ENCODE results near the gene OR5AL1.

DNA sequence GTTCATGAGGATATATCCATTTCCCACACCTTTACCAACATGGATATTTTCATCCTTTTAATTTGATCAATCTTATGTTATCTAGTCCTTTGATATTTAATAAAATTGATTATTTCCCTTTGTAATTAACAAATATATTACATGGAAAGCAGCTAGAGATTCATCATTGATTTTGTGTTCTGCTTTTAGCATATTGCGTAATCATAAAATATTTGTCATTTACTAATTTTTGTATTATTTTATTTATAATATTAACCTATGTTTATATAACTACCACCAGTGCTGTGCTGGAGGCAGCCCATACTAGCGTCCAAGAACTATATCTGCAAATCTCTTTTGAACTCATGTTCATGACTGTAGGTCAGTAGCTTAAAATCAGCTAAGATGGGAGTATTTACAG, 32.4 kb upstream of the OR5AL1 start:
- TF ChIP-seq EP300 (IDR thresholded peaks at IDR 0.05; ENCODE audit: borderline replicate concordance in 1 of 2, control insufficient read depth in 1 of 2, low read depth in 2 of 2, low read length in 2 of 2) (no peak), POLR2AphosphoS5 (IDR thresholded peaks at IDR 0.05; ENCODE audit: low read length) (no peak), KDM1A (IDR thresholded peaks at IDR 0.05; ENCODE audit: borderline replicate concordance) (no peak), POLR2A (IDR thresholded peaks at IDR 0.05; ENCODE audit: low read depth, low read length) (no peak)
- TF ChIP-seq, protein P1, sequence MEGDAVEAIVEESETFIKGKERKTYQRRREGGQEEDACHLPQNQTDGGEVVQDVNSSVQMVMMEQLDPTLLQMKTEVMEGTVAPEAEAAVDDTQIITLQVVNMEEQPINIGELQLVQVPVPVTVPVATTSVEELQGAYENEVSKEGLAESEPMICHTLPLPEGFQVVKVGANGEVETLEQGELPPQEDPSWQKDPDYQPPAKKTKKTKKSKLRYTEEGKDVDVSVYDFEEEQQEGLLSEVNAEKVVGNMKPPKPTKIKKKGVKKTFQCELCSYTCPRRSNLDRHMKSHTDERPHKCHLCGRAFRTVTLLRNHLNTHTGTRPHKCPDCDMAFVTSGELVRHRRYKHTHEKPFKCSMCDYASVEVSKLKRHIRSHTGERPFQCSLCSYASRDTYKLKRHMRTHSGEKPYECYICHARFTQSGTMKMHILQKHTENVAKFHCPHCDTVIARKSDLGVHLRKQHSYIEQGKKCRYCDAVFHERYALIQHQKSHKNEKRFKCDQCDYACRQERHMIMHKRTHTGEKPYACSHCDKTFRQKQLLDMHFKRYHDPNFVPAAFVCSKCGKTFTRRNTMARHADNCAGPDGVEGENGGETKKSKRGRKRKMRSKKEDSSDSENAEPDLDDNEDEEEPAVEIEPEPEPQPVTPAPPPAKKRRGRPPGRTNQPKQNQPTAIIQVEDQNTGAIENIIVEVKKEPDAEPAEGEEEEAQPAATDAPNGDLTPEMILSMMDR (IDR thresholded peaks at IDR 0.05 in 2 of 3, conservative IDR thresholded peaks at IDR 0.05 in 1 of 3; ENCODE audit: control insufficient read depth in 2 of 3, extremely low read depth in 1 of 3, insufficient read depth in 1 of 3, low read depth in 3 of 3, low read length in 3 of 3) = no peak
